ENCODE results near the gene MAGEB18.

MAGEB18 gene

DNA sequence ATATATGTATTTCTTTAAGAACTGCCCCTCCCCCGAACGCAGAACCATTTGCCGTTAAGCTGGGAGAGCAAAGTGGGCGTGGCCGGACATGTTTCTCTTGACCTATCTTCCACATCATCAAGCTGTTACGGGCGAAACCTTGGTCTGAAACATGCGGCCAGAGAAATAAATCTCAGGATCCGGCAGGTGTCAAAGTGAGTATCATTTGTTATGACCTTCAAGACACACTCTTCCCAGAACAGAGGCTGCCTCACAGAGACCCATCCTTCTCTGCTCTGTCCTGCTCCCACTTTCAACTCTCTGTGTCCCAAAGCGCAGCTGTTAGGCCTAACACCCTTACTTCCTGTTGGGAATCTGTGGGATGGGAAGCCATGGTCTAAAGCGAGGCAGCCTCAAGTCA, at the start of gene MAGEB18:
MAGEB18 (plus strand) TSS at position 70 of the 400 bp plus-strand sequence. CDS start 643 bp downstream, outside the sequence.
- no peak for DNase-seq (ENCODE audit: low read depth, low spot score)
- H3K9me3 ChIP-seq (ENCODE audit: control insufficient read depth, insufficient read depth, low read length) = no peaks in the 10 kb centered on the region
- no CpG with 5 or more reads among the region's 11 CpGs for WGBS (ENCODE audit: insufficient coverage, insufficient read length)

GRCh38 chrX:26100421-26100920, 37.7 kb upstream of the MAGEB18 start:
- WGBS (ENCODE audit: insufficient coverage, insufficient read length) = no CpG with 5 or more reads among the region's 3 CpGs
- Histone ChIP-seq H3K4me1 (ENCODE audit: control insufficient read depth, insufficient read depth, low read length) (no peaks in the 10 kb centered on the region), H3K9me3 (ENCODE audit: control insufficient read depth, insufficient read depth, low read length) (no peaks in the 10 kb centered on the region), H3K27me3 (ENCODE audit: control insufficient read depth, insufficient read depth, low read length) (no peaks in the 10 kb centered on the region), H3K36me3 (ENCODE audit: control insufficient read depth, insufficient read depth, low read length) (no peaks in the 10 kb centered on the region), H3K4me3 (ENCODE audit: low read length) (no peak overlapping the region), H3K27ac (ENCODE audit: low read length) (no peak overlapping the region)
- DNase-seq (ENCODE audit: low read depth, low spot score) = no peak

More for the DNA sequence above, at the start of gene MAGEB18:
- Histone ChIP-seq H3K4me1 (ENCODE audit: control insufficient read depth, insufficient read depth, low read length) (no peaks in the 10 kb centered on the region), H3K27me3 (ENCODE audit: control insufficient read depth, insufficient read depth, low read length) (no peaks in the 10 kb centered on the region), H3K4me3 (ENCODE audit: low read length) (no peak within 1 kb of the TSS), H3K36me3 (ENCODE audit: control insufficient read depth, insufficient read depth, low read length) (no peaks in the 10 kb centered on the region), H3K27ac (ENCODE audit: low read length) (no peak within 1 kb of the TSS)

DNA sequence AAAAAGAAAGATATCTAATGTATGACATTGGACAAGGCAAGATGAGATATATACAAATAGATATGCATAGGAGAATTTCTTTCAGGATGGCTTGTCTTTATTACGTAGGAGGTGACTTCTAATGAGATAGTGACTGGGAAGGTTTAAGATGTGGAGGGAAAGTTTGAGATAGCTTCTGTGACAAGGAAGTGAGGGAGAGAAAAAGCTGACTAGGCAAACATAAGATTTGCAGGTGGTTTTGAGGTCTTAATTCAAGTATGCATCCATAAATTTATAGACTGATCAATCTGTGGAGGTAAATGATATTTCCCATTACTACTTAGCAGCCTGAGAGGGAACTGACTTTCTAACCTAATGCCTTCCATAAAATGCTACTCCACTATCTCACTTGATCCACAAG, 29.0 kb upstream of the MAGEB18 start:
- H3K4me3 ChIP-seq (ENCODE audit: low read length) = no peak overlapping the region
- no peaks in the 10 kb centered on the region for H3K9me3 ChIP-seq (ENCODE audit: control insufficient read depth, insufficient read depth, low read length)
- no peaks in the 10 kb centered on the region for H3K4me1 ChIP-seq (ENCODE audit: control insufficient read depth, insufficient read depth, low read length)
- H3K27ac ChIP-seq (ENCODE audit: low read length) = no peak overlapping the region
- no CpG with 5 or more reads among the region's 1 CpG for WGBS (ENCODE audit: insufficient coverage, insufficient read length)
- no peak for DNase-seq (ENCODE audit: low read depth, low spot score)
- H3K36me3 ChIP-seq (ENCODE audit: control insufficient read depth, insufficient read depth, low read length) = no peaks in the 10 kb centered on the region
- H3K27me3 ChIP-seq (ENCODE audit: control insufficient read depth, insufficient read depth, low read length) = no peaks in the 10 kb centered on the region

DNA sequence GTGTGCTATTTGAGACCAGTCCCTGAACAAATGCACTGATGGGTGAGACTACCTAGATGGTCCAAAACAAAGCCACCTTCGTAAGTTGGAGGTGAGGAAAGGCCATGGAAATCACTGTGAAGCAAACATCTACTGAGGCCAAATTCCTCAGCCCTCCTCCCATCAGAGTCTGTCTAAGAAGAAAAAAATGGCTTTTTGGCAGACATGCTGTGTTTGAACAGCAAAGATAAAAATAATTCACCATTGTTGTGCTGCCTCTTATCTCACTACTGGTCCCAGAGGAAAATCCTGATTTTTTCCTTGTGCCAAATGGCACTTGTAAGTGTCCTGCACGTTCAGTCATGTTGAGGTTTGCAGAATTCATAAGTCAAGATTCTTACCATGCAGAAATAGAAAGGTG, 7.9 kb downstream of the MAGEB18 start:
- Histone ChIP-seq H3K4me3 (ENCODE audit: low read length) (no peak overlapping the region), H3K27me3 (ENCODE audit: control insufficient read depth, insufficient read depth, low read length) (no peaks in the 10 kb centered on the region), H3K9me3 (ENCODE audit: control insufficient read depth, insufficient read depth, low read length) (no peaks in the 10 kb centered on the region), H3K4me1 (ENCODE audit: control insufficient read depth, insufficient read depth, low read length) (no peaks in the 10 kb centered on the region), H3K27ac (ENCODE audit: low read length) (no peak overlapping the region), H3K36me3 (ENCODE audit: control insufficient read depth, insufficient read depth, low read length) (no peaks in the 10 kb centered on the region)
- no peak for DNase-seq (ENCODE audit: low read depth, low spot score)
- no CpG with 5 or more reads among the region's 2 CpGs for WGBS (ENCODE audit: insufficient coverage, insufficient read length)

DNA sequence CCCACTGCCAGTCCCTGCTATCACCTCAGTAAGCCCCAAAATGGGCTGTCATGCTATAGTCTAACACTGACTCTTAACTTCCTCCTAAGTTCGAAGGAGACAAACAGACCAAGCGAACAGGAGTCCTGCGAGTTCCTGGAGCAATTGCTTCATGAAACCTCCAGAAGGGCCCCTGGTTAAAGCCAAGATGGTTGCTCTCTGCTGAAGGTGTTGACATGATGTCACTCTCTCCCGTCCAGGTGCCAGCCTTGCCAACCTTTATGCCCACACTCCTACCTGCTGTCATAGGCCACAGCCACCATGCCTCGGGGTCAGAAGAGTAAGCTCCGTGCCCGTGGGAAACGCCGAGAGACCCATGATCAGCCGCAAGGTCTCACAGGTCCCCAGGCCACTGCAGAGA, 22.2 kb downstream of the MAGEB18 start, which contains the start of gene MAGEB6B:
MAGEB6B (plus strand) TSS at position 301 of the 400 bp plus-strand sequence; CDS start at position 301, 0 bp downstream.
- H3K4me3 ChIP-seq (ENCODE audit: low read length) = no peak within 1 kb of the TSS
- no peaks in the 10 kb centered on the region for H3K9me3 ChIP-seq (ENCODE audit: control insufficient read depth, insufficient read depth, low read length)
- WGBS (ENCODE audit: insufficient coverage, insufficient read length) = no CpG with 5 or more reads among the region's 10 CpGs
- H3K27me3 ChIP-seq (ENCODE audit: control insufficient read depth, insufficient read depth, low read length) = no peaks in the 10 kb centered on the region
- H3K4me1 ChIP-seq (ENCODE audit: control insufficient read depth, insufficient read depth, low read length) = no peaks in the 10 kb centered on the region
- H3K36me3 ChIP-seq (ENCODE audit: control insufficient read depth, insufficient read depth, low read length) = no peaks in the 10 kb centered on the region
- no peak for DNase-seq (ENCODE audit: low read depth, low spot score)
- no peak within 1 kb of the TSS for H3K27ac ChIP-seq (ENCODE audit: low read length)
